HCT116 (cell line): ENCODE results near the gene KRTAP5-3. TPM values are rescaled to one million over a fixed set of nuclear protein-coding genes. Genes with fewer than 3 reads are reported as not detected.

Experiments
- ATAC-seq: fragments of 200-7000 bp; cut with Tn5 transposase; 2 replicates; pipeline ENCODE4 v1.9.1; 2020; ENCODE audit warnings: mild to moderate bottlenecking, moderate library complexity
- BruUV-seq: library from RNA; stranded (reverse); fragments of 400-500 nt; replicated peaks from 2 replicates; lab custom pipeline; 2021; lab: Mats Ljungman, UMichigan
- CTCF ChIA-PET: fragments of 300-600 bp; sonication (Branson Sonifier 250); formaldehyde crosslinking; loops from one replicate; lab custom pipeline; 2021; ENCODE audit warnings: antibody characterized with exemption; lab: Charles Lee
- POLR2A ChIA-PET: fragments of 300-600, 350-600 bp; sonication (Branson Sonifier 250); formaldehyde crosslinking; loops from one replicate; lab custom pipeline; 2021; ENCODE audit warnings: antibody characterized with exemption; lab: Charles Lee
- RAD21 ChIA-PET, 2 experiments: fragments of 300-600 bp; sonication (Branson Sonifier 250); formaldehyde crosslinking; loops; one replicate each; lab custom pipeline; 2023; ENCODE audit warnings: low total read pairs in 2 of 2; ENCODE audit not compliant: uncharacterized antibody in 2 of 2, unreplicated experiment in 2 of 2, low non-redundant PET in 1 of 2; lab: Charles Lee
- DNase-seq: peaks from one replicate; pipeline ENCODE4 v3.0.0-alpha.2; 2010; ENCODE audit warnings: low read depth, low spot score
- H2AFZ ChIP-seq: fragments of 200-600 bp; shearing (Covaris generic), sonication (generic); 2 replicates; pipeline ENCODE4 v1.6.1; 2017; ENCODE audit warnings: low read depth, mixed run types, mixed read lengths, antibody characterized with exemption, low read length; ENCODE audit not compliant: poor library complexity, severe bottlenecking
- H3K27ac ChIP-seq: 2 replicates; pipeline ENCODE4 v1.5.1; 2012; ENCODE audit warnings: low read depth, low read length
- H3K27me3 ChIP-seq: fragments of 200-600 bp; sonication (generic); 2 replicates; pipeline ENCODE4 v1.6.1; 2016; ENCODE audit warnings: mixed run types, low read length, mixed read lengths; ENCODE audit not compliant: insufficient read depth
- H3K36me3 ChIP-seq, 2 experiments: fragments of 200-500 bp in 1 of 2; fragments of 200-600 bp in 1 of 2; sonication (Bioruptor generic) in 1 of 2; sonication (generic) in 1 of 2; 2 replicates each; pipeline versions ENCODE4 v1.5.1 to v1.6.1; 2014 to 2016; ENCODE audit warnings: low read length in 2 of 2, inconsistent platforms in 1 of 2, mixed read lengths in 1 of 2, mixed run types in 1 of 2; ENCODE audit not compliant: insufficient read depth in 2 of 2, control insufficient read depth in 1 of 2
- H3K4me1 ChIP-seq, 2 experiments: fragments of 200-600 bp in 1 of 2; sonication (generic) in 1 of 2; 2 replicates each; pipeline versions ENCODE4 v1.5.1 to v1.6.1; 2012 to 2017; ENCODE audit warnings: low read length in 2 of 2, inconsistent platforms in 1 of 2, mild to moderate bottlenecking in 1 of 2, mixed read lengths in 1 of 2, mixed run types in 1 of 2, moderate library complexity in 1 of 2; ENCODE audit not compliant: insufficient read depth in 2 of 2, control insufficient read depth in 1 of 2
- H3K4me2 ChIP-seq: fragments of 200-600 bp; sonication (generic); 2 replicates; pipeline ENCODE4 v1.6.1; 2017; ENCODE audit warnings: mixed run types, low read length, mixed read lengths
- H3K4me3 ChIP-seq, 2 experiments: fragments of 200-600 bp in 1 of 2; sonication (generic) in 1 of 2; replicated peaks in 1 of 2; 2 replicates each; pipeline ENCODE4 v1.5.1; 2011 to 2016; ENCODE audit warnings: low read length in 2 of 2, control low read depth in 1 of 2, low read depth in 1 of 2, mild to moderate bottlenecking in 1 of 2, mixed read lengths in 1 of 2, mixed run types in 1 of 2
- H3K79me2 ChIP-seq: fragments of 200-600 bp; sonication (generic); 2 replicates; pipeline ENCODE4 v1.6.1; 2017; ENCODE audit warnings: mild to moderate bottlenecking, mixed run types, low read length, moderate library complexity, mixed read lengths; ENCODE audit not compliant: insufficient read depth
- H3K9ac ChIP-seq: fragments of 200-600 bp; sonication (generic); 2 replicates; pipeline ENCODE4 v1.6.1; 2016; ENCODE audit warnings: low read length, mixed read lengths
- H3K9me2 ChIP-seq: fragments of 200-600 bp; sonication (generic), shearing (Covaris generic); 2 replicates; pipeline ENCODE4 v1.6.1; 2017; ENCODE audit warnings: mixed run types, mild to moderate bottlenecking, moderate library complexity; ENCODE audit not compliant: insufficient read depth
- H3K9me3 ChIP-seq, 2 experiments: fragments of 200-500 bp in 1 of 2; fragments of 200-600 bp in 1 of 2; sonication (Bioruptor generic) in 1 of 2; sonication (generic) in 1 of 2; 2 replicates each; pipeline ENCODE4 v1.6.1; 2014 to 2017; ENCODE audit warnings: low read length in 2 of 2, mixed read lengths in 2 of 2, inconsistent platforms in 1 of 2, low read depth in 1 of 2, mild to moderate bottlenecking in 1 of 2, mixed run types in 1 of 2, moderate library complexity in 1 of 2; ENCODE audit not compliant: control insufficient read depth in 1 of 2, insufficient read depth in 1 of 2
- H4K20me1 ChIP-seq: fragments of 200-600 bp; sonication (generic), shearing (Covaris generic); 2 replicates; pipeline ENCODE4 v1.6.1; 2017; ENCODE audit warnings: mixed run types, mild to moderate bottlenecking, moderate library complexity; ENCODE audit not compliant: insufficient read depth
- ATF3 ChIP-seq: IDR thresholded peaks from 2 replicates; pipeline ENCODE4 v1.6.1; 2012
- CBX3 ChIP-seq: IDR thresholded peaks from 2 replicates; pipeline ENCODE4 v1.6.1; 2012; ENCODE audit warnings: low read depth
- CEBPB ChIP-seq: IDR thresholded peaks from 2 replicates; pipeline ENCODE4 v1.6.1; 2012; ENCODE audit warnings: low read depth
- CTCF ChIP-seq, 3 experiments: fragments of 200-600 bp in 1 of 3; sonication (generic) in 1 of 3; IDR thresholded peaks in 2 of 3; conservative IDR thresholded peaks in 1 of 3; 2 replicates each; pipeline ENCODE4 v1.5.1; 2012 to 2017; ENCODE audit warnings: low read depth in 2 of 3, low read length in 2 of 3, antibody characterized with exemption in 1 of 3, borderline replicate concordance in 1 of 3, control low read depth in 1 of 3, mild to moderate bottlenecking in 1 of 3, mixed read lengths in 1 of 3, mixed run types in 1 of 3, moderate library complexity in 1 of 3; ENCODE audit not compliant: insufficient read depth in 1 of 3
- EGR1 ChIP-seq: IDR thresholded peaks from 2 replicates; pipeline ENCODE4 v1.6.1; 2012; ENCODE audit warnings: low read depth
- ELF1 ChIP-seq: IDR thresholded peaks from 2 replicates; pipeline ENCODE4 v1.6.1; 2012; ENCODE audit warnings: low read depth, borderline replicate concordance
- EZH2 ChIP-seq: fragments of 200-600 bp; sonication (generic); IDR thresholded peaks from 2 replicates; pipeline ENCODE4 v1.6.1; 2017; ENCODE audit warnings: antibody characterized with exemption, mixed run types
- EZH2phosphoT487 ChIP-seq: fragments of 200-600 bp; IDR thresholded peaks from 2 replicates; pipeline ENCODE4 v1.6.1; 2018; ENCODE audit warnings: antibody characterized with exemption, borderline replicate concordance
- JUND ChIP-seq: IDR thresholded peaks from 2 replicates; pipeline ENCODE4 v1.6.1; 2012
- MAX ChIP-seq: IDR thresholded peaks from 2 replicates; pipeline ENCODE4 v1.6.1; 2012
- POLR2A ChIP-seq: IDR thresholded peaks from 2 replicates; pipeline ENCODE4 v1.7.0; 2011; ENCODE audit warnings: borderline replicate concordance; ENCODE audit not compliant: insufficient read depth, insufficient read length; ENCODE audit errors: extremely low read depth
- POLR2AphosphoS5 ChIP-seq: IDR thresholded peaks from 2 replicates; pipeline ENCODE4 v1.6.1; 2011; ENCODE audit warnings: mild to moderate bottlenecking, low read depth, low read length, moderate library complexity
- RAD21 ChIP-seq: IDR thresholded peaks from 2 replicates; pipeline ENCODE4 v1.6.1; 2012; ENCODE audit warnings: low read depth, mild to moderate bottlenecking
- REST ChIP-seq: IDR thresholded peaks from 2 replicates; pipeline ENCODE4 v1.6.1; 2012; ENCODE audit warnings: low read depth
- SIN3A ChIP-seq: IDR thresholded peaks from 2 replicates; pipeline ENCODE4 v1.6.1; 2012; ENCODE audit warnings: low read depth
- SP1 ChIP-seq: IDR thresholded peaks from 2 replicates; pipeline ENCODE4 v1.6.1; 2012; ENCODE audit warnings: low read depth
- SRF ChIP-seq: IDR thresholded peaks from 2 replicates; pipeline ENCODE4 v1.6.1; 2012; ENCODE audit warnings: low read depth
- TCF7L2 ChIP-seq: IDR thresholded peaks from 2 replicates; pipeline ENCODE4 v1.7.0; 2011; ENCODE audit warnings: borderline replicate concordance, inconsistent platforms; ENCODE audit not compliant: insufficient read depth, insufficient read length; ENCODE audit errors: extremely low read depth
- ZBTB33 ChIP-seq: IDR thresholded peaks from 2 replicates; pipeline ENCODE4 v1.6.1; 2011; ENCODE audit warnings: mild to moderate bottlenecking, low read length, moderate library complexity; ENCODE audit not compliant: insufficient replicate concordance; ENCODE audit errors: extremely low read depth
- ZNF274 ChIP-seq: fragments of 200-500 bp; sonication (Bioruptor generic); IDR thresholded peaks from 2 replicates; pipeline ENCODE4 v1.6.1; 2014; ENCODE audit warnings: mild to moderate bottlenecking, low read depth, low read length, inconsistent platforms
- intact Hi-C: fragments of 100-400 bp; cut with micrococcal nuclease; formaldehyde crosslinking; loops from 2 replicates; pipeline ENCODE4 v1.10.0; 2022
- total RNA-seq: library from RNA; stranded (reverse); gene quantifications from one replicate; pipeline ENCODE4 v1.2.1, GENCODE V29; 2021; ENCODE audit not compliant: unreplicated experiment

Gene KRTAP5-3
- total RNA-seq, 1 experiment from 2014 or later, result not detected

- TF ChIP-seq SIN3A (no peak), CEBPB (no peak), EZH2phosphoT487 (no peak), ELF1 (no peak), SP1 (no peak), POLR2AphosphoS5 (no peak), ZNF274 (no peak), SRF (no peak), RAD21 (no peak), TCF7L2 (no peak), REST (no peak), JUND (no peak), ZBTB33 (no peak), ATF3 (no peak), CTCF (IDR thresholded peaks at IDR 0.05 in 2 of 3, conservative IDR thresholded peaks at IDR 0.05 in 1 of 3; ENCODE audit: borderline replicate concordance in 1 of 3, insufficient read depth in 1 of 3, low read depth in 2 of 3, low read length in 2 of 3) (no peak), POLR2A (no peak), MAX (no peak), EGR1 (no peak), CBX3 (no peak), EZH2 (no peak)
- no peaks in the 10 kb centered on the region for H3K9me2 ChIP-seq
- peaks cover 25% of the 10 kb centered on the region; the same call in 1 of the 2 replicates for H3K27me3 ChIP-seq
- H3K27ac ChIP-seq, result no peak within 1 kb of the TSS
- DNase-seq (no peak), ATAC-seq (no peak)
- no TSS peak for BruUV-seq
- H3K4me3 ChIP-seq, result no peak within 1 kb of the TSS
- no peak within 1 kb of the TSS for H3K9ac ChIP-seq
- RAD21 ChIA-PET, result no interaction called here
- no peaks in the 10 kb centered on the region for H3K36me3 ChIP-seq
- intact Hi-C loops, result no loop called here
- H3K4me2 ChIP-seq, result no peak within 1 kb of the TSS
- POLR2A ChIA-PET, result no interaction called here
- H3K9me3 ChIP-seq, result no peaks in the 10 kb centered on the region
- peaks cover 0 to 3% of the 10 kb centered on the region in 2 experiments; a peak in 1 of 4 replicates for H3K4me1 ChIP-seq
- no peak within 1 kb of the TSS for H2AFZ ChIP-seq
- H3K79me2 ChIP-seq, result no peaks in the 10 kb centered on the region
- no peaks in the 10 kb centered on the region for H4K20me1 ChIP-seq
- CTCF ChIA-PET, result interaction anchor here (1.2 kb wide), 1 partner anchor 51 kb away, joined by 3 read pairs; no protein-coding TSS in a partner anchor
Observed at GRCh38 chr11:1597994-1598380, 10.3 kb downstream of the KRTAP5-3 start, which contains the start of gene KRTAP5-2. Gene KRTAP5-2 (minus strand): TSS chr11:1598294. CDS start chr11:1598250, 44 bp downstream.
